ENCODE measurements around the gene ARAP1. TPM values are rescaled to one million over a fixed set of nuclear protein-coding genes. Genes with fewer than 3 reads are reported as not detected.

Gene ARAP1
- total RNA-seq, 2 experiments from 2014 or later, result 65.7 to 69.8 TPM

DNA sequence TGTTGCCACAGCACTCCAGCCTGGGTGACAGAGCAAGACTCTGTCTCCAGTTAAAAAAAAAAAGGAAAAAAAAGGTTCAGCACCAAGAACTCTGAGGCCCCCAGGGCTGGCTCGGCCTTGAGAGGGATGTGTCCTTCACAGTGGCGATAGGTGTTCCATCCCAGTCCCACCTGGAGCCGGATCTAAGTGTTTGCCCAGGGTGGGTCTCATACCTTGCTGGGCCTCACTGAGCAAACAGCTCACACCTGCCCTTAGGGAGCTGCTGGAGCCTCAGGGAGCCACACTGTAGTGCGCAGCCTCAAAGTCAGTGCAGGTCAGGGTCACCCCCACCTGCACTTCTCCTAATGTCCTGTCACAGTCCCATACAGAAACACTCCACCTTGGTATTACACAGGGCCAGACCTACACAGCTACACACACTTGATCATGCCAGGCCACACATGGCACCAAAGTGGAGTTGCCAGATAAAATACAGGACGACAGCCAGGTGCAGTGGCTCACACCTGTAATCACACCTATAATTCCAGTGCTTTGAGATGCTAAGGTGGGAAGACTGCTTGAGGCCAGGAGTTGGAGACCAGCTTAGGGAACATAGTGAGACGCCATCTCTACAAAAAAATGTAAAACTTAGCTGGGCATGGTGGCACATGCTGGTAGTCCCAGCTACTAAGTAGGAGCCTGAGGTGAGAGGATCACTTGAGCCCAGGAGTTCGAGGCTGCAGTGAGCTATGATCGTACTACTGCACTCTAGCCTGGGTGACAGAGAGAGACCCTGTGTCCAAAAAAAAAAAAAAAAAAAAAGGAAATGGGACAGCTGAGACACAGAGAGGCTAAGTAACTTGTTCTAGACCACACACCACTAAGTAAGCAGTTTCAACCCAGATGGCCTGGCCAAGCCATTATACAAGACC, 34.4 kb upstream of the ARAP1 start:
- POLR2A ChIA-PET, result no interaction called here
- TF ChIP-seq, protein P1, sequence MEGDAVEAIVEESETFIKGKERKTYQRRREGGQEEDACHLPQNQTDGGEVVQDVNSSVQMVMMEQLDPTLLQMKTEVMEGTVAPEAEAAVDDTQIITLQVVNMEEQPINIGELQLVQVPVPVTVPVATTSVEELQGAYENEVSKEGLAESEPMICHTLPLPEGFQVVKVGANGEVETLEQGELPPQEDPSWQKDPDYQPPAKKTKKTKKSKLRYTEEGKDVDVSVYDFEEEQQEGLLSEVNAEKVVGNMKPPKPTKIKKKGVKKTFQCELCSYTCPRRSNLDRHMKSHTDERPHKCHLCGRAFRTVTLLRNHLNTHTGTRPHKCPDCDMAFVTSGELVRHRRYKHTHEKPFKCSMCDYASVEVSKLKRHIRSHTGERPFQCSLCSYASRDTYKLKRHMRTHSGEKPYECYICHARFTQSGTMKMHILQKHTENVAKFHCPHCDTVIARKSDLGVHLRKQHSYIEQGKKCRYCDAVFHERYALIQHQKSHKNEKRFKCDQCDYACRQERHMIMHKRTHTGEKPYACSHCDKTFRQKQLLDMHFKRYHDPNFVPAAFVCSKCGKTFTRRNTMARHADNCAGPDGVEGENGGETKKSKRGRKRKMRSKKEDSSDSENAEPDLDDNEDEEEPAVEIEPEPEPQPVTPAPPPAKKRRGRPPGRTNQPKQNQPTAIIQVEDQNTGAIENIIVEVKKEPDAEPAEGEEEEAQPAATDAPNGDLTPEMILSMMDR (IDR thresholded peaks at IDR 0.05), result no peak
- Mint-ChIP-seq H3K4me3 (no peak overlapping the region), H3K27me3 (no peaks in the 10 kb centered on the region), H3K9me3 (no peaks in the 10 kb centered on the region), H3K27ac (no peak overlapping the region), H3K4me1 (ENCODE audit: low read depth) (peaks cover 13% of the 10 kb centered on the region), H3K36me3 (ENCODE audit: low read depth) (no peaks in the 10 kb centered on the region)
- no peak overlapping the region for H3K4me3 ChIP-seq (ENCODE audit: low read length)
- no peaks in the 10 kb centered on the region for H3K9me3 ChIP-seq (ENCODE audit: control insufficient read depth in 1 of 2, insufficient read depth in 1 of 2, low read length in 2 of 2)
- intact Hi-C loops (cut with DNase I, micrococcal nuclease), result no loop called here
- no peak overlapping the region for H3K27ac ChIP-seq (ENCODE audit: low read depth in 1 of 2, low read length in 2 of 2)
- CTCF ChIA-PET, result interaction anchor here (0.6 to 0.9 kb wide), 4 partner anchors 34 to 273 kb away, joined by 3 to 7 read pairs (median 4); no protein-coding TSS in a partner anchor
- H3K36me3 ChIP-seq (ENCODE audit: insufficient read depth, low read length), result no peaks in the 10 kb centered on the region
- peaks cover 19% of the 10 kb centered on the region for H3K4me1 ChIP-seq (ENCODE audit: insufficient read depth, low read length)
- no peaks in the 10 kb centered on the region for H3K27me3 ChIP-seq (ENCODE audit: control insufficient read depth in 1 of 2, insufficient read depth in 2 of 2, low read length in 2 of 2)
- DNase-seq (no peak), ATAC-seq (ENCODE audit: poor library complexity) (no peak)

DNA sequence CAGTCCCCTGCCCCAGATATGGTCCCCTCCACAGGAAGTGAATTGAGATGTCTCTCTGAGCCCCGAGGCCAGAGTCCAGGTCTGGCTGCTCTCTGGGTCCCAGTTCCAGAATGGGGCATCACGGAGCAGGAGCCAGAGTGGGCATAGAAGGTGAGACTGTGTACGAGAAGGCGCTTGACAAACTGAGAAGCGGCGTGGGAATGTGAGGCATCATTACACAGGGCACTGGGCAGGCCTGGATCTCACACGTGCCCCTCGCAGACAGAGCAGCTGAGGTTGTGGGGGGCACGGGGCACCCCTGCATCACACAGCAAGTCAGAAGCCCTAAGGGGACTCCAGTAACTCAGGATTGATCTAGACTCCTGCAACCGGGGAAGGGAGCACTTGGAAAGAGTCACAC, 32.5 kb upstream of the ARAP1 start:
- TF ChIP-seq, protein P1 (IDR thresholded peaks at IDR 0.05), result no peak
- H3K36me3 Mint-ChIP-seq (ENCODE audit: low read depth), result no peaks in the 10 kb centered on the region
- H3K27me3 Mint-ChIP-seq, result no peaks in the 10 kb centered on the region
- Histone ChIP-seq H3K4me3 (ENCODE audit: low read length) (no peak overlapping the region), H3K27ac (ENCODE audit: low read depth in 1 of 2, low read length in 2 of 2) (no peak overlapping the region), H3K27me3 (ENCODE audit: control insufficient read depth in 1 of 2, insufficient read depth in 2 of 2, low read length in 2 of 2) (no peaks in the 10 kb centered on the region), H3K4me1 (ENCODE audit: insufficient read depth, low read length) (peaks cover 35% of the 10 kb centered on the region), H3K9me3 (ENCODE audit: control insufficient read depth in 1 of 2, insufficient read depth in 1 of 2, low read length in 2 of 2) (no peaks in the 10 kb centered on the region), H3K36me3 (ENCODE audit: insufficient read depth, low read length) (no peaks in the 10 kb centered on the region)
- no peak overlapping the region for H3K4me3 Mint-ChIP-seq
- ATAC-seq (ENCODE audit: poor library complexity) (no peak), DNase-seq (no peak)
- peaks cover 18% of the 10 kb centered on the region for H3K4me1 Mint-ChIP-seq (ENCODE audit: low read depth)
- ChIA-PET CTCF (no interaction called here), POLR2A (no interaction called here)
- H3K9me3 Mint-ChIP-seq, result no peaks in the 10 kb centered on the region
- intact Hi-C loops (cut with DNase I, micrococcal nuclease), result no loop called here
- H3K27ac Mint-ChIP-seq, result no peak overlapping the region

GRCh38 chr11:72783144-72783905, 31.1 kb upstream of the ARAP1 start:
- TF ChIP-seq, protein P1 (IDR thresholded peaks at IDR 0.05), result no peak
- no peaks in the 10 kb centered on the region for H3K36me3 Mint-ChIP-seq (ENCODE audit: low read depth)
- no peak for DNase-seq
- ChIA-PET POLR2A (interaction anchor here (1.4 to 1.6 kb wide), 2 partner anchors 7 to 32 kb away, joined by 3 to 5 read pairs; no protein-coding TSS in a partner anchor), CTCF (interaction anchor here (0.9 to 3.1 kb wide), 2 partner anchors 31 to 58 kb away, joined by 3 to 14 read pairs; partner anchors contain the start of gene ATG16L2)
- H3K4me1 Mint-ChIP-seq (ENCODE audit: low read depth), result peaks cover 24% of the 10 kb centered on the region
- no peaks in the 10 kb centered on the region for H3K9me3 ChIP-seq (ENCODE audit: control insufficient read depth in 1 of 2, insufficient read depth in 1 of 2, low read length in 2 of 2)
- no peaks in the 10 kb centered on the region for H3K27me3 ChIP-seq (ENCODE audit: control insufficient read depth in 1 of 2, insufficient read depth in 2 of 2, low read length in 2 of 2)
- peak overlapping the region; percentile 90 for H3K4me3 Mint-ChIP-seq
- no peak overlapping the region for H3K27ac ChIP-seq (ENCODE audit: low read depth in 1 of 2, low read length in 2 of 2)
- peak overlapping the region; percentile 45 for H3K27ac Mint-ChIP-seq
- no peak for ATAC-seq (ENCODE audit: poor library complexity)
- no peaks in the 10 kb centered on the region for H3K27me3 Mint-ChIP-seq
- intact Hi-C loops (cut with DNase I, micrococcal nuclease), result no loop called here
- peaks cover 41% of the 10 kb centered on the region for H3K4me1 ChIP-seq (ENCODE audit: insufficient read depth, low read length)
- no peaks in the 10 kb centered on the region for H3K36me3 ChIP-seq (ENCODE audit: insufficient read depth, low read length)
- no peak overlapping the region for H3K4me3 ChIP-seq (ENCODE audit: low read length)
- no peaks in the 10 kb centered on the region for H3K9me3 Mint-ChIP-seq

Data from CD4-positive, alpha-beta T cell (primary cell).